ENCODE results near the gene KLRB1. TPM values are rescaled to one million over a fixed set of nuclear protein-coding genes. Genes with fewer than 3 reads are reported as not detected.

Gene KLRB1
- total RNA-seq (1 to 10 TPM; 1.1 to 1.6 TPM), polyA plus RNA-seq (not detected)
- long read RNA-seq, donor 1, result 0 reads
- long read RNA-seq, donor 2, result 0 reads

DNA sequence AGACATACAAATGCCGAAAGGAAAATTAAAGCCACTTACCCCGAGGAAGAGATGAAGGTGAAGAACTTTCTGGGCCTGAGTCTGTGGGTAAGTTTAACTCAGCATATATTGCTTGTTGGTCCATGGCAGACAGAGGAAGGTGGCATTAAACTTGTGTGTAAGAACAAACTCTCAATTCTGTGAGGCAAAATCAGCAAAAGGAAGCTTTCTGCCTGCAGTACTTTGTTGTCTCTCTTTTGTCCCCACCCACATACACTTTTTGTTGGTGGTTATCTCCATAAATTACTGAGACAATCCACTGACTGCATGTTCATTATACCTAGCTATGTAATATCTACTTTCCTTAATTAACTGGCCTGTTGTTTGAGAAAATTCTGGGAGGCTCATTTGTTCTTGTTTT is at the start of gene KLRB1:
Gene KLRB1 (minus strand): TSS at position 201 of the 400 bp plus-strand sequence. CDS start 77 bp downstream, at position 124.
- H3K27ac ChIP-seq (ENCODE audit: low read depth in 1 of 2, low read length in 2 of 2), result no peak within 1 kb of the TSS
- 87 to 94% methylated on average over 2 of the region's 2 CpGs for WGBS, 2 donors

DNA sequence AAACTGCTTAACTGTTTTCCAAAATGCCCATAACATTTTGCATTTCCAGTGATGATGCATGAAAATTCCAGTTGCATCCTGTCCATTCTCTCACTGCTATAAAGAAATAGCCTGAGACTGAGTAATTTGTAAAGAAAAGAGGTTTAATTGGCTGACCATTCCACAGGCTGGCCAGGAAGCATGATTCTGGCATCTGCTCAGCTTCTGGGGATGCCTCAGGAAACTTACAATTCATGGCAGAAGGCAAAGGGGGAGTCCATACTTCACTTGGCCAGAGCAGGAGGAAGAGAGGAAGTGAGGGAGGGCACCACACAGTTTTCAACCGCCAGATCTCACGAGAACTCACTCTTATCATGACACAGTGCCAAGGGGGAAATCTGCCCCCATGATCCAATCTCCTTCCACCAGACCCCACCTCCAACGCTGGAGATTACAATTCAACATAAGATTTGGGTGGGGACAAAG is 43.6 kb upstream of the KLRB1 start:
- no peak overlapping the region for H3K27ac ChIP-seq (ENCODE audit: low read depth in 1 of 2, low read length in 2 of 2)
- H3K4me1 ChIP-seq (ENCODE audit: control insufficient read depth in 1 of 2, insufficient read depth in 2 of 2, low read length in 2 of 2), result no peaks in the 10 kb centered on the region
- 77 to 79% methylated on average over 3 of the region's 3 CpGs for WGBS, 2 donors
- ATAC-seq (ENCODE audit: low FRiP score), result no peak
- no peak for DNase-seq
- H3K4me3 ChIP-seq (ENCODE audit: low read length in 2 of 2), result no peak overlapping the region
- H3K27me3 ChIP-seq (ENCODE audit: control insufficient read depth in 1 of 2, insufficient read depth in 2 of 2, low read length in 1 of 2), result no peaks in the 10 kb centered on the region
- no peaks in the 10 kb centered on the region for H3K9me3 ChIP-seq (ENCODE audit: control insufficient read depth, low read length)
- intact Hi-C loops (cut with DNase I), result no loop called here
- no peaks in the 10 kb centered on the region for H3K36me3 ChIP-seq (ENCODE audit: control insufficient read depth in 1 of 2, insufficient read depth in 2 of 2, low read length in 1 of 2)

More for the DNA sequence above, at the start of gene KLRB1:
- no peaks in the 10 kb centered on the region for H3K36me3 ChIP-seq (ENCODE audit: control insufficient read depth in 1 of 2, insufficient read depth in 2 of 2, low read length in 1 of 2)
- H3K4me1 ChIP-seq (ENCODE audit: control insufficient read depth in 1 of 2, insufficient read depth in 2 of 2, low read length in 2 of 2), result no peaks in the 10 kb centered on the region
- intact Hi-C loops (cut with DNase I), result no loop called here
- no peaks in the 10 kb centered on the region for H3K27me3 ChIP-seq (ENCODE audit: control insufficient read depth in 1 of 2, insufficient read depth in 2 of 2, low read length in 1 of 2)
- H3K9me3 ChIP-seq (ENCODE audit: control insufficient read depth, low read length), result peaks cover 3% of the 10 kb centered on the region
- no peak within 1 kb of the TSS for H3K4me3 ChIP-seq (ENCODE audit: low read length in 2 of 2)
- DNase-seq (no peak), ATAC-seq (ENCODE audit: low FRiP score) (no peak)

GRCh38 chr12:9650151-9650576 is 42.4 kb upstream of the KLRB1 start:
- no peaks in the 10 kb centered on the region for H3K9me3 ChIP-seq (ENCODE audit: control insufficient read depth, low read length)
- ATAC-seq (ENCODE audit: low FRiP score) (no peak), DNase-seq (no peak)
- no peak overlapping the region for H3K27ac ChIP-seq (ENCODE audit: low read depth in 1 of 2, low read length in 2 of 2)
- no peaks in the 10 kb centered on the region for H3K27me3 ChIP-seq (ENCODE audit: control insufficient read depth in 1 of 2, insufficient read depth in 2 of 2, low read length in 1 of 2)
- H3K4me1 ChIP-seq (ENCODE audit: control insufficient read depth in 1 of 2, insufficient read depth in 2 of 2, low read length in 2 of 2), result no peaks in the 10 kb centered on the region
- intact Hi-C loops (cut with DNase I), result no loop called here
- no peak overlapping the region for H3K4me3 ChIP-seq (ENCODE audit: low read length in 2 of 2)
- H3K36me3 ChIP-seq (ENCODE audit: control insufficient read depth in 1 of 2, insufficient read depth in 2 of 2, low read length in 1 of 2), result no peaks in the 10 kb centered on the region
- WGBS, 2 donors, result 80 to 81% methylated on average over 4 of the region's 4 CpGs

DNA sequence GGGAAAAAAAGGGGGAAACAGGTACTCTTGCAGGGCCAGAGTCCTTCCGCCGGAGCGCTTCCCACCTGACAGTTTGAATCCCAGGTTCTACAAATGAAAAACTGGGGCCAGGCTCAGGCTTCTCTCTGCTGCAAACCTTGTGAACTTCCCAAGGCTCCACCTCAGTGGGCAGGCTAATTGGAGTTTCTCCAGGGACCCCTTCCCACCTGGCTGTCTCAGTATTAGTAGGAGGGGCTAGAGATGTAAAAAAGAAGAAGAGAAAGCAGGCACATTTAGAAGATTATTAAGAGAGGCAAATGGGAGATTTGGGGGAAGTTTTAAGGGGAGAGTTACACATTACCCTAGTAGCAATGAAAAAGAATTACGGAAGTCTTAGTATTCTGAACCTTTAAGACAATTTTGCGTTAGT is 41.8 kb upstream of the KLRB1 start:
- Histone ChIP-seq H3K27me3 (ENCODE audit: control insufficient read depth in 1 of 2, insufficient read depth in 2 of 2, low read length in 1 of 2) (no peaks in the 10 kb centered on the region), H3K4me1 (ENCODE audit: control insufficient read depth in 1 of 2, insufficient read depth in 2 of 2, low read length in 2 of 2) (no peaks in the 10 kb centered on the region), H3K4me3 (ENCODE audit: low read length in 2 of 2) (peak overlapping the region in 1 of 2 donors; percentile 51), H3K9me3 (ENCODE audit: control insufficient read depth, low read length) (no peaks in the 10 kb centered on the region), H3K27ac (ENCODE audit: low read depth in 1 of 2, low read length in 2 of 2) (no peak overlapping the region), H3K36me3 (ENCODE audit: control insufficient read depth in 1 of 2, insufficient read depth in 2 of 2, low read length in 1 of 2) (no peaks in the 10 kb centered on the region)
- intact Hi-C loops (cut with DNase I), result no loop called here
- 51 to 69% methylated on average over 5 of the region's 5 CpGs for WGBS, 2 donors
- ATAC-seq (ENCODE audit: low FRiP score) (no peak), DNase-seq (no peak)

DNA sequence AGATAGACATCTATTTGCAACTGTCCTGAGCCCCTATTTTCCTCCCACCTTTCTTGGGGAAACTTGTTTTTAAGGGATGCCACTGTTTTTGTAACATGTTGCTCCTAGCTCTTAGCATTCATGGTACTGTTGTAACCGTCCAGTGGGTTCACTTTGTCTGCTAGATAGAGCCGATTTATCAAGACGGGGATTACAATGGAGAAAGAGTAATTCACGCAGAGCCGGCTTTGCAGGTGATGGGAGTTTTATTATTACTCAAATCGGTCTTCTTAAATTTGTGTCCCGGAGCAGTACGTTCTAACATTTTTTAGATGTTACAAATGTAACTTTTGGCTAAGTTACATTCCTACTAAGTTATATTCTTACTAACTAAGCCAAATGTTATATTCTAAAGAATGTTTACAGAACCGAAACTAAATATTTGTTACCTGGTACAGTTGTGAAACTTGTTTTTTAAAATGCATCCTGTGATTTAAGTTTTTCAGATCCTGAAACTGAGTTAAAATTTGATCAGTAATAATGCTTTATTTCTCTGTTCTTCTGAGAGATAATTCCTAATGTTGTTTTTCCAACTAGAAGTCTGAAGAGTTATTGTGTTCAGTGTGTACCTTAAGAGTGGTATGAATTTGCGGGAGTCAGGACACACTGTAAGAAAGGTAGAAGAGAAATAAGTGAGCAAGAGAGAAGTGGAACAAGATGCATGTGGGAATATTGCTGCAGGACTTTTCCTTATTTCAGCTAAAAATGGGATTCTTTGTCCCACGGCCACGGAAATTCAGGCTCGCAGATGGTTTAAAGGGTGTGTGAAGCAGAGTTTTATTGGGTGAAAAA is 41.2 kb upstream of the KLRB1 start:
- Histone ChIP-seq H3K27me3 (ENCODE audit: control insufficient read depth in 1 of 2, insufficient read depth in 2 of 2, low read length in 1 of 2) (no peaks in the 10 kb centered on the region), H3K36me3 (ENCODE audit: control insufficient read depth in 1 of 2, insufficient read depth in 2 of 2, low read length in 1 of 2) (no peaks in the 10 kb centered on the region), H3K4me3 (ENCODE audit: low read length in 2 of 2) (peak overlapping the region; percentile 52 to 70), H3K4me1 (ENCODE audit: control insufficient read depth in 1 of 2, insufficient read depth in 2 of 2, low read length in 2 of 2) (no peaks in the 10 kb centered on the region), H3K27ac (ENCODE audit: low read depth in 1 of 2, low read length in 2 of 2) (no peak overlapping the region), H3K9me3 (ENCODE audit: control insufficient read depth, low read length) (no peaks in the 10 kb centered on the region)
- ATAC-seq (ENCODE audit: low FRiP score), result peak; percentile 24
- WGBS, 2 donors, result 6% methylated on average over 13 of the region's 13 CpGs
- DNase-seq, result no peak
- intact Hi-C loops (cut with DNase I), result no loop called here

DNA sequence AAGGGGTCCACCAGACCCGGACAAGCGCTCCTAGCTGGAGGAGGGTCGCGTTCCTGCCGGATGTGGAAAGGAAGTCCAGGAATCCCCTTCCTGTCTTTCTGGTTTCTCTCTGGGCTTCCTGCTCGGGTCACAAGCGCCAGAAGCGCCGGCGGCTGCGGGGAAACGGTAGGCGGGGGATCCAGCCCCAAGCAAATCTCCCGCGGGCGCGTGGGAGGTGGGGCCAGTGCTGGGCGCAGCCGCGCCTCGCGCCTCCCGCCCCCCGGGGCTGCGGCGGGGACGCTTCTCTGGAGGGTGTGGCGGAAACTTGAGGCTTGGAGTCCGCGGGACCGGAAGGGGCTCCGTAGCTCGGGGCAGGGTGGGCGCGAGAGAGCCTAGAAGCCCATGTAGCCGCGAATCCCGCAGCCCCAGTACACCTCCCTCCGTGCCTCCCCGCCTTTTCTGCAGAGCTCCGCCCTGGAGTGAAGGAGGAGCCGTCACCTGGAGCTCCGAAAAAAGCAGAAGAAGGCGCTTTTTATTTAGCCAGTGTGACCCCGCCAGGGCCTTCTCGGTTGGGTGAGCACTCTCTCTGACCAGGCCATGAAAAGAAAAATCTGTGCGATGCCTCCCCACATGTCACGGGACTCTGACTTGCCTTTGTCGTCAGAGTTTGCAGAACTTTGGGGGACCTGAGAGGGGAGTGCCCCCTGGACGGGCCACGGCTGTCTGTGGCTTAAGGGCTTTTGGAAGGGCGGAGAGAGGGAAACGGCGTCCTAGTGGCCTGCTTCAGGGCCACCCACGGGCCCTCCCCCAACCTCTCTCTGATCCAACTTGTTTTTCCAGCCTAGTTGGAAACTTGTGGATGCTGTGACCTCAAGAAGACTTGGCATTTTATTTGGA is 40.3 kb upstream of the KLRB1 start:
- WGBS, 2 donors, result 0% methylated on average over 55 of the region's 55 CpGs
- Histone ChIP-seq H3K27ac (ENCODE audit: low read depth in 1 of 2, low read length in 2 of 2) (peak overlapping the region in 1 of 2 donors; percentile 55), H3K4me1 (ENCODE audit: control insufficient read depth in 1 of 2, insufficient read depth in 2 of 2, low read length in 2 of 2) (no peaks in the 10 kb centered on the region), H3K27me3 (ENCODE audit: control insufficient read depth in 1 of 2, insufficient read depth in 2 of 2, low read length in 1 of 2) (no peaks in the 10 kb centered on the region), H3K9me3 (ENCODE audit: control insufficient read depth, low read length) (no peaks in the 10 kb centered on the region), H3K4me3 (ENCODE audit: low read length in 2 of 2) (peak overlapping the region; percentile 52 to 70), H3K36me3 (ENCODE audit: control insufficient read depth in 1 of 2, insufficient read depth in 2 of 2, low read length in 1 of 2) (no peaks in the 10 kb centered on the region)
- DNase-seq, result peak; percentile 91 to 93
- intact Hi-C loops (cut with DNase I), result no loop called here
- peak; percentile 94 for ATAC-seq (ENCODE audit: low FRiP score)

DNA sequence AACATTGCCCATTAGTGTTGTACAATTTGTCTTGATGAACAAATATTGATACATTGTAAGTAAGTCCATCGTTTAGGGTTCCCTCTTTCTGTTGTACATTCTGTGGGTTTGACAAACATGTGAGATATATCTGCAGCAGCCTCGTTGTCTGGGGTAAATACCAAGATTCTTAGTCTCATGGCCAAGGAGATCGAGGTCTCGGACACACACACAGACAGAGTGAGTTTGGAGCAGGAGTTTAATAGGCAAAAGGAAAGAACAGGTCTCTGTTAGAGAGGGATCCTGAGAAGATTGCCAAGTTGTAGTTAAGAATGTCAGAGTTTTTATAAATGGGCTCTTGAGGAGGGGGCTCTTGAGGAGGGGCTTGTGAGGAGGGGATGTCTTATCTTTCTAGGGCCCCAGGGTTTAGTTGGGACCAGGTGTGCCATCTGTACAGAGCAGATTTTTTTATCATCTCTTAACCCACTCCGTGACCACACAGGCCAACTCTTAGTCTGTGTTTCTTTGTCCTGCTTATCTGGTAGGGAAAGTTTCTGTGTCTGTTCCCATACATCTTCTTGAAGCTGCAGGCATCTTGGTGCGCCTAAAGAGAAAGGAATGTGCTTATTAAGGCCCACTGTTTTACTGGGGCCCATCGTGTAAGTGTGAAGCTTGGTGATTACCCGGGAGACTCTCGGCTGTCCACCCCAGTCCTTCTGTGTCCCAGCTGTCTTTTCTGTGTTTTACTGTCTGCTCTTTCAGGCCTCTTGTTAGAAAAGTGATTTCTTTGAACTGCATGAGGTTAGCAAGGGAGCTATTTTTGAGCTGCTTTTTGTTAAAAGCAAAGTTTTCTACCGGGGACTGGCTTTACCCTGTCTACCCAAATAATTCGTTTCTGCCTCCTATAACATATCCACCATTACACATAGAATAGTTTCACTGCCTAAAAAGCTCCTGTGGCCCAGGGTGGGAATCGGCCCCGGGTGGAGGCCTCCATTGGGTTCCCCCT is 39.4 kb upstream of the KLRB1 start:
- peak overlapping the region; percentile 52 to 70 for H3K4me3 ChIP-seq (ENCODE audit: low read length in 2 of 2)
- no peak overlapping the region for H3K27ac ChIP-seq (ENCODE audit: low read depth in 1 of 2, low read length in 2 of 2)
- H3K4me1 ChIP-seq (ENCODE audit: control insufficient read depth in 1 of 2, insufficient read depth in 2 of 2, low read length in 2 of 2), result no peaks in the 10 kb centered on the region
- no peak for DNase-seq
- intact Hi-C loops (cut with DNase I), result no loop called here
- H3K9me3 ChIP-seq (ENCODE audit: control insufficient read depth, low read length), result no peaks in the 10 kb centered on the region
- no peaks in the 10 kb centered on the region for H3K27me3 ChIP-seq (ENCODE audit: control insufficient read depth in 1 of 2, insufficient read depth in 2 of 2, low read length in 1 of 2)
- WGBS, 2 donors, result 44 to 46% methylated on average over 13 of the region's 13 CpGs
- no peak for ATAC-seq (ENCODE audit: low FRiP score)
- no peaks in the 10 kb centered on the region for H3K36me3 ChIP-seq (ENCODE audit: control insufficient read depth in 1 of 2, insufficient read depth in 2 of 2, low read length in 1 of 2)

Data from aorta (tissue), 5 donors.